OCI-LY1 (cell line): ENCODE results near the gene GPRC5B.

Source experiments
- H2AFZ ChIP-seq: fragments of 200-600 bp; sonication (generic), shearing (Covaris generic); 2 replicates; pipeline ENCODE4 v1.6.0; 2014; ENCODE audit warnings: antibody characterized with exemption, mild to moderate bottlenecking, low read length
- H3F3A ChIP-seq: fragments of 200-600 bp; sonication (generic), shearing (Covaris generic); 2 replicates; pipeline ENCODE4 v1.6.0; 2014; ENCODE audit warnings: mild to moderate bottlenecking, antibody characterized with exemption, low read length, moderate library complexity; ENCODE audit not compliant: insufficient read depth
- H3K27ac ChIP-seq: fragments of 200-600 bp; sonication (generic); 2 replicates; pipeline ENCODE4 v1.5.1; 2014; ENCODE audit warnings: low read length, mixed run types, mild to moderate bottlenecking, low read depth; ENCODE audit not compliant: poor library complexity, severe bottlenecking
- H3K27me3 ChIP-seq: fragments of 200-600 bp; sonication (generic); 2 replicates; pipeline ENCODE4 v1.6.0; 2014; ENCODE audit warnings: antibody characterized with exemption, mild to moderate bottlenecking, low read length, moderate library complexity; ENCODE audit not compliant: insufficient read depth
- H3K36me3 ChIP-seq: fragments of 200-600 bp; sonication (generic); 2 replicates; pipeline ENCODE4 v1.6.1; 2014; ENCODE audit warnings: mild to moderate bottlenecking, antibody characterized with exemption, low read length, moderate library complexity, mixed read lengths; ENCODE audit not compliant: insufficient read depth
- H3K4me1 ChIP-seq: fragments of 200-600 bp; sonication (generic); 2 replicates; pipeline ENCODE4 v1.5.1; 2014; ENCODE audit warnings: mild to moderate bottlenecking, low read length, moderate library complexity; ENCODE audit not compliant: insufficient read depth, severe bottlenecking
- H3K4me2 ChIP-seq: fragments of 200-600 bp; sonication (generic), shearing (Covaris generic); 2 replicates; pipeline ENCODE4 v1.6.1; 2014; ENCODE audit warnings: low read length
- H3K4me3 ChIP-seq: fragments of 200-600 bp; sonication (generic); 2 replicates; pipeline ENCODE4 v1.5.1; 2014; ENCODE audit warnings: low read length, low read depth, mild to moderate bottlenecking, mixed read lengths; ENCODE audit not compliant: poor library complexity, severe bottlenecking
- H3K79me2 ChIP-seq: fragments of 200-600 bp; shearing (Covaris generic); 2 replicates; pipeline ENCODE4 v1.6.1; 2016; ENCODE audit warnings: mixed run types, low read length, mixed read lengths; ENCODE audit not compliant: insufficient read depth
- H3K9ac ChIP-seq: fragments of 200-600 bp; sonication (generic), shearing (Covaris generic); 2 replicates; pipeline ENCODE4 v1.6.1; 2014; ENCODE audit warnings: mild to moderate bottlenecking, low read length, mixed read lengths
- H3K9me2 ChIP-seq: fragments of 200-600 bp; sonication (generic), shearing (Covaris generic); 2 replicates; pipeline ENCODE4 v1.6.1; 2014; ENCODE audit warnings: low read depth, mild to moderate bottlenecking, low read length, mixed read lengths
- H3K9me3 ChIP-seq: fragments of 200-600 bp; shearing (Covaris generic); 2 replicates; pipeline ENCODE4 v1.6.1; 2014; ENCODE audit warnings: low read length, mixed read lengths
- H4K20me1 ChIP-seq: fragments of 200-600 bp; sonication (generic), shearing (Covaris generic); 2 replicates; pipeline ENCODE4 v1.6.0; 2016; ENCODE audit warnings: mild to moderate bottlenecking, low read length; ENCODE audit not compliant: insufficient read depth
- CTCF ChIP-seq: fragments of 200-600 bp; sonication (generic), shearing (Covaris generic); IDR thresholded peaks from 2 replicates; pipeline ENCODE4 v1.5.1; 2017; ENCODE audit warnings: mild to moderate bottlenecking, antibody characterized with exemption, low read length, moderate library complexity, mixed read lengths
- EZH2 ChIP-seq: fragments of 200-600 bp; sonication (generic), shearing (Covaris generic); IDR thresholded peaks from 2 replicates; pipeline ENCODE4 v1.8.0; 2017; ENCODE audit warnings: borderline replicate concordance, mixed run types, mild to moderate bottlenecking, antibody characterized with exemption, low read length, moderate library complexity, mixed read lengths

GPRC5B gene

GRCh38 chr16:19857593-19858339 lies 26.9 kb downstream of the GPRC5B start:
- no peaks in the 10 kb centered on the region for H3F3A ChIP-seq
- H3K9me3 ChIP-seq: no peaks in the 10 kb centered on the region
- no peaks in the 10 kb centered on the region for H3K4me1 ChIP-seq
- H3K4me3 ChIP-seq: no peak overlapping the region
- no peaks in the 10 kb centered on the region for H3K27me3 ChIP-seq
- H3K36me3 ChIP-seq: no peaks in the 10 kb centered on the region
- H4K20me1 ChIP-seq: no peaks in the 10 kb centered on the region
- no peak overlapping the region for H3K27ac ChIP-seq
- no peak overlapping the region for H3K4me2 ChIP-seq
- no peak overlapping the region for H2AFZ ChIP-seq
- H3K79me2 ChIP-seq: no peaks in the 10 kb centered on the region
- no peaks in the 10 kb centered on the region for H3K9me2 ChIP-seq
- no peak for TF ChIP-seq CTCF
- no peak for TF ChIP-seq EZH2
- no peak overlapping the region for H3K9ac ChIP-seq

GRCh38 chr16:19856120-19856519 lies 28.5 kb downstream of the GPRC5B start:
- no peaks in the 10 kb centered on the region for H3K27me3 ChIP-seq
- no peak overlapping the region for H3K27ac ChIP-seq
- H3K4me3 ChIP-seq: no peak overlapping the region
- H3K4me1 ChIP-seq: no peaks in the 10 kb centered on the region
- H4K20me1 ChIP-seq: no peaks in the 10 kb centered on the region
- H3K9me3 ChIP-seq: no peaks in the 10 kb centered on the region
- TF ChIP-seq CTCF: no peak
- TF ChIP-seq EZH2: no peak
- no peak overlapping the region for H3K9ac ChIP-seq
- H2AFZ ChIP-seq: no peak overlapping the region
- H3K36me3 ChIP-seq: no peaks in the 10 kb centered on the region
- no peak overlapping the region for H3K4me2 ChIP-seq
- H3K79me2 ChIP-seq: no peaks in the 10 kb centered on the region
- H3K9me2 ChIP-seq: no peaks in the 10 kb centered on the region
- H3F3A ChIP-seq: no peaks in the 10 kb centered on the region

GRCh38 chr16:19854543-19854876 lies 30.1 kb downstream of the GPRC5B start:
- no peak for TF ChIP-seq CTCF
- no peak for TF ChIP-seq EZH2
- H2AFZ ChIP-seq: no peak overlapping the region
- H3K36me3 ChIP-seq: no peaks in the 10 kb centered on the region

More at GRCh38 chr16:19854543-19854876, 30.1 kb downstream of the GPRC5B start:
- H3K4me1 ChIP-seq: no peaks in the 10 kb centered on the region
- H3K27me3 ChIP-seq: no peaks in the 10 kb centered on the region
- no peak overlapping the region for H3K4me3 ChIP-seq
- H3K27ac ChIP-seq: no peak overlapping the region
- H3K9ac ChIP-seq: no peak overlapping the region
- no peaks in the 10 kb centered on the region for H3K79me2 ChIP-seq
- H3K9me2 ChIP-seq: no peaks in the 10 kb centered on the region
- H3F3A ChIP-seq: no peaks in the 10 kb centered on the region
- no peak overlapping the region for H3K4me2 ChIP-seq
- H3K9me3 ChIP-seq: no peaks in the 10 kb centered on the region
- H4K20me1 ChIP-seq: no peaks in the 10 kb centered on the region
